OCI-LY1 (cell line): ENCODE results near the gene KIAA1614.

Experiments
- CTCF ChIP-seq: fragments of 200-600 bp; sonication (generic), shearing (Covaris generic); IDR thresholded peaks from 2 replicates; pipeline ENCODE4 v1.5.1; 2017; ENCODE audit warnings: mild to moderate bottlenecking, antibody characterized with exemption, low read length, moderate library complexity, mixed read lengths
- EZH2 ChIP-seq: fragments of 200-600 bp; sonication (generic), shearing (Covaris generic); IDR thresholded peaks from 2 replicates; pipeline ENCODE4 v1.8.0; 2017; ENCODE audit warnings: borderline replicate concordance, mixed run types, mild to moderate bottlenecking, antibody characterized with exemption, low read length, moderate library complexity, mixed read lengths

- TF ChIP-seq CTCF = no peak
- no peak for TF ChIP-seq EZH2
These were observed 36.2 kb downstream of the KIAA1614 start for GRCh38 chr1:180948641-180949615.
